ENCODE results near the gene NARF.
A peak's percentile ranks its signal among the peaks of the same experiment; 100 is the strongest.
"Not testable (repeated sequence)": the region's sequence is repeated elsewhere in the genome, so short reads cannot be mapped to it uniquely, and the experiment has no call there.

The NARF gene

GRCh38 chr17:82497483-82498405, 39.2 kb downstream of the NARF start:
- no peak for DNase-seq (ENCODE audit: low spot score)

DNA sequence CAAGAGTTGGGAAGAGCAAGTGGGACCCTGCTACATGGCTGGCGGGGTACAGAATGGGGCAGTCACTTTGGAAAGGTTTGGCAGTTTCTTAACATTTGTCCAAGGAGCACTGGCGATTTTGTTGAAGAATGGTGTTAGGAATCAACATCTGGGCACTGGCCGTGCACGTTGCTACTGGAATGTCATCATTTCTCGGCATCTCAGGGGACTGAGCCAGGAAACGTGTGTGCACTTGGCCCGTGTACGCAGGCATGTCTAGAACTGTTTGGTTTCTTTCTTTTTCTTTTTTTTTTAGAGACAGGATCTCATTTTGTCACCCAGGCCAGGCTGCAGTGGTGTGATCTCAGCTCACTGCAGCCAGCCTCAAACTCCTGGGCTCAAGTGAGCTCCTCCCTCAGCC, 43.7 kb downstream of the NARF start:
- no peak for DNase-seq (ENCODE audit: low spot score)

DNA sequence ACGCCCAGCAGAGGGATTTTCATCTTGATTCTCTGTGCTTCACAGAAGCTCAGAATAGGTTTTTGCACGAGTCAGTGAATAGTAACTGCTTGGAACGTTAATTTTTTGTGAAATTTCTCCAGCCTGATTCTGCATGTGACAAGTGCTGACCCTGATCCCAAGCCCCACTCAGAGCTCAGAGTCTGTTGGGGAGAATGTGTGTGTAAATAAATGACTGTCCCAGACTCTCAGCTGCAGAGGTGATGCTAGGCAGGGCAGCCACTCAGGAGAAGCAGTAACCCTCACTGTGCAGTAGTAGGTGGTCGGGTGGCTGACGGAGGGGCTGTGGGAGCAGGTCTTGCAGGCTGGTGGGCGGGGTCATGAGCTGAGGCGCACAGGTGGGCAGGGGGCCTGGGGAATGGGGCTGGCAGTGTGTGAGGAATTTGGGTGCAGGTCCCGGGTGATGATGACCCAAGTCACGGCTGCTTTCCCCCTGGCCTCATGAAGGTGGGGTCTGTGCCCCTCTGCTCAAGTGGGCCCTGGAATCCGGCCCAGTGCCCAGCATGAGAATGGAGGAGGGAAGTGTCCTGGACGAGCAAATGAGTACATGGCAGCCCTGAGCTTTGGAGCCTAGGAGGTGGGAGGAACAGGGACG, 44.7 kb downstream of the NARF start:
- DNase-seq (ENCODE audit: low spot score) = no peak

DNA sequence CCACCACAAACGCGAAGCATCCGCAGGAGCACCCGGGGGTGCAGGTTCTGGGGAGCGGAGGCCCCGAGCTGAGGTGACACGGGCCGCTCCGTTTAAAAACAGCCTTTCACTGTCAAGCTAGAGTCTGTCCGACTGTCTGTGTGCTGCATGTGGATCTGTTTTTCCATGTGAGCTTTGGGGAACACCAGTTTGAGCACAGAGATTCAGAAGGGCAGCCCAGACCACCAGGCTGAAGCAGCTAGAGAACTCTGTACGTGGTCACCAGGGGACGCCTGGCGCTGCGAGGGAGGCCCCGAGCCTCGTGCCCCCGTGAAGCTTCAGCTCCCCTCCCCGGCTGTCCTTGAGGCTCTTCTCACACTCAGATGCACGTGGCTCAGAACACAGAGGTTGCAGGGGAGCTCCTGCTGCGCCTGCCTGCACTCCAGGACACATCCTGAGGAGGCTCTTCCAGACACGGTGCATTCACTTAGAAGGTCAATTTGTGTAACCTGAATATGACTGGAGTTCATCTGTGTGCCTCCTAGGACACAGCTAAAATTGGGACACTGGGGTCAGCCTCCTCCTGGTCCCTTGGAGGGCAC, 45.3 kb downstream of the NARF start:
- no peak for DNase-seq (ENCODE audit: low spot score)

- DNase-seq (ENCODE audit: low spot score) = no peak
Observed at GRCh38 chr17:82505296-82505695, 46.8 kb downstream of the NARF start.

GRCh38 chr17:82506402-82506801, 47.9 kb downstream of the NARF start:
- DNase-seq (ENCODE audit: low spot score) = not testable (repeated sequence)

- no peak for DNase-seq (ENCODE audit: low spot score)
Observed at GRCh38 chr17:82507631-82508175, 49.2 kb downstream of the NARF start.

GRCh38 chr17:82511642-82512041, 53.1 kb downstream of the NARF start:
- DNase-seq (ENCODE audit: low spot score) = not testable (repeated sequence)

GRCh38 chr17:82513864-82514263, 55.3 kb downstream of the NARF start:
- not testable (repeated sequence) for DNase-seq (ENCODE audit: low spot score)

GRCh38 chr17:82517230-82517865, 58.8 kb downstream of the NARF start:
- no peak for DNase-seq (ENCODE audit: low spot score)

DNA sequence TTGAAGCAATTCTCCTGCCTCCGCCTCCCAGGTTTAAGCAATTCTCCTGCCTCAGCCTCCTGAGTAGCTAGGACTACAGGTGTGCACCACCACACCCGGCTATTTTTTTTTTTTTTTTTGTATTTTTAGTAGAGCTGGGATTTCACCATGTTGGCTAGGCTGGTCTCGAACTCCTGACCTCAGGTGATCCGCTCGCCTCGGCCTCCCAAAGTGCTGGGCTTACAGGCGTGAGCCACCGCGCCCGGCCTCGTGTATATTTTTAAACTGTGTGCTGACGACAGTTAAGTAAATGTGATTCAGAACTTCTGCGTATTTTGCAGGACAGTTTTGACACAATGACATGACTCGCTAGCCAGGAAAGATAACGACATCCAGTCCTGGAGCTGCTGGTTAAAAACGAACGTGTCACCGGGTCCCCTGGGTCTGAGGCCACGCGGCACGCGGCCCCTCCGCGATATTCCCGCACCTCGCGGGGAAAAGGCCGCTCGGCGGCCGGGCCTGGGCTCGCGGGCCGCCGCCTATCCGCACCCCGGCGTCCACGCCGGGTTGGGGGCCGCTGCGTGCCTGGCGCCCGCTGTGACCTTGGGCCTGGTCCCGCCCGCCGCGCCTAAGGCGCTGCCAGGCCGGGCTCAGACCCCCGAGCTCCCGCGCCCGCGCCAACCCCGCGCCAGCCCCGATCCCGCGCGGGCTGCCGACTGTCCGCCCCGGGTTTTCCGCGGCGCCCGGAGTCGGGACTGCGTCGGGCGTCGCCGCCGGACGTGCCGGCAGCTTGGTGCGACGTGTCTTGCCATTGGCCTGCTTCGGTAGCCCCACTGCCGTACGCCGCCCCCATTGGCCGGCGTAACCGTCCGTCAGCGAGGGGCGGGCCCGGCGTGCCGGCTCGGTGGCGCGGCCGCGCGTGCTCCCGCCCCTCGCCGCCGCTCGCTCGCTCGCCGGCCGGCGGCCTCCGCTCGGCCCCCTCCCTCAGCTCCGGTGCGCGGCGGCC, 60.6 kb downstream of the NARF start, which contains the start of gene FOXK2:
TSS of gene FOXK2 (plus strand) at position 907 of the 985 bp plus-strand sequence. CDS start 157 bp downstream, outside the sequence.
- DNase-seq (ENCODE audit: low spot score) = peak; percentile 99

DNA sequence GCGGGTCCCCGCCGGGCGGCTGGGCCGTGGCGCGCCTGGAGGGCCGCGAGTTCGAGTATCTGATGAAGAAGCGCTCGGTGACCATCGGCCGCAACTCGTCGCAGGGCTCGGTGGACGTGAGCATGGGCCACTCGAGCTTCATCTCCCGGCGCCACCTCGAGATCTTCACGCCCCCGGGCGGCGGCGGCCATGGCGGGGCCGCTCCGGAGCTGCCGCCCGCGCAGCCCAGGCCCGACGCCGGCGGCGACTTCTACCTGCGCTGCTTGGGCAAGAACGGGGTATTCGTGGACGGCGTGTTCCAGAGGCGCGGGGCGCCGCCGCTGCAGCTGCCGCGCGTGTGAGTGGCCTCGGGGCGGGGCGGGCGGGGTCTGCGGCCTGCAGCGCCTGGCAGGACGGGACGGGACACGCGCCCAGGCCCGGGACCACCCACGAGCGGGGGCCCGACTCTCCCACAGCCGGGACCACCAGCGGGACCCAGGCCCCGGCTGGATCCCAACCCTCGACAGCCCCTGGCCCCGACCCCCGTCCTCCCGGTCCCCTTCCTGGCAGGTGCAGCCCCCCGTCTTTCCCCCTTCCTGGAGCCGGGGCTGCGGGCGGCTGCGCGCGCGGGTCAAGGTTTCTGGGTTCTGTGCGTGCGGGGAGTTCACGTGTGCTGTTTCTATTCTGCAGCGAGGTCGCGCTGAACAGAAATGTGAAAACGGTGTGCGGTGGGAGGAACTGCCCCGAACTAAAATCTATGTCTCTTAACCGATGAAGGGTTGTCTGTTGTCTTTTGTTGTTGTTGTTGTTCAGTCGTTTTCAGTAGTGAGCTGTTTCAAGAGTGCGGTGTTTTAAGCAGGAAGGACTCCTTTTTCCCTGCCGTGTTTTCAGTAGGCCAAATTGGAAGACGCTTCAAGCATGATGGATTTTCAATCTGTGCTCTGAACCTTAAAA, 61.7 kb downstream of the NARF start:
- peak; percentile 38 for DNase-seq (ENCODE audit: low spot score)

DNA sequence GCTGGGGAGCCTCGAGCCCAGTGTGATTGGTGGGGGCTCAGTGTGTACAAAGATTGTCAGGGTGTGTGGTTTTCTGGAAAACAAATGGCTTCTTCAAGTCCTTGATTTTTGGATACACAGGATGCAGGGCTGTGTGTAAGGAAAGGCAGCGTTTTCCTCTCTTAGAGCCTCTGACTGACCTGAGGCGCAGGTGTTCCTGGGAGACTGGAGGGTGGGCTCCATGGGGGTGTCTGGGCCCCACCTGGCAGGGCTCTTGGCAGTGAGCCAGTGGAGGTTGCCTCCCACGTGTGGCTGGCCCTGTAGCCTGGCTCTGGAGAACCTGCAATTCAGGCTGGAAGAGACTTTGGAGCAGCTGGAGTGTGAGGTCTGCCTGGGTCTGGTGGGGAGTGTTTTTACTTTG, 66.0 kb downstream of the NARF start:
- no peak for DNase-seq (ENCODE audit: low spot score)

DNA sequence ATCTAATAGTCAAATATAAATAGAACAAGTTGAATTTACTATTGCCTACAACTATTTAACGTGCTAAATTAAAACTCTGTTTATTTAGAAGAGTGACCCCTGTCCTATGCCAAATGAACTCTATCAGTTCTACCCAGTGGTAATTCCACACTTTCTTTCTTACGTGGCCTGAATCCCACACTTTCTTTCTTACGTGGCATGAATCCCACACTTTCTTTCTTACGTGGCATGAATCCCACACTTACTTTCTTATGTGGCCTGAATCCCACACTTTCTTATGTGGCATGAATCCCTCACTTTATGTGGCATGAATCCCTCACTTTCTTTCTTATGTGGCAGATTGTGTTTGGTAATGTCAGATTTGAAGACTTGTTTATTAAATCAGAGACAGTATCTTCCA, 67.2 kb downstream of the NARF start:
- DNase-seq (ENCODE audit: low spot score) = no peak

DNA sequence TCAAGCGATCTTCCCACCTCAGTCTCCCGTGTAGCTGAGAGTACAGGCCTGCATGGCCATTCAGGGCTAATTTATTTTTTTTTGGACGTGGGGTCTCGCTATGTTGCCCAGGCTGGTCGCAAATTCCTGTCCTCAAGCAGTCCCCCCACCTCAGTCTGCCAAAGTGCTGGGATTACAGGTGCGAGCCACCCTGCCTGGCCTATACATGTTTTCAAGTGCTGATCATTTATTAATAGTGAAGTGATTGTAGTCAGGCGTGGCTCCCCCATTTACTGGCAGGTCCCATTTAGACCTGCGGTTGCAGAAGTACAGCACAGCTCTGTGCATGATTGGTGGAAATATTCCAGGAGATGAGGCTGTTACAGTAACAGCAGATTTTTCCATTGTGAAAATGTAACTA, 69.4 kb downstream of the NARF start:
- no peak for DNase-seq (ENCODE audit: low spot score)

- DNase-seq (ENCODE audit: low spot score) = peak; percentile 69
Observed at GRCh38 chr17:82528484-82529265, 70.1 kb downstream of the NARF start.

DNA sequence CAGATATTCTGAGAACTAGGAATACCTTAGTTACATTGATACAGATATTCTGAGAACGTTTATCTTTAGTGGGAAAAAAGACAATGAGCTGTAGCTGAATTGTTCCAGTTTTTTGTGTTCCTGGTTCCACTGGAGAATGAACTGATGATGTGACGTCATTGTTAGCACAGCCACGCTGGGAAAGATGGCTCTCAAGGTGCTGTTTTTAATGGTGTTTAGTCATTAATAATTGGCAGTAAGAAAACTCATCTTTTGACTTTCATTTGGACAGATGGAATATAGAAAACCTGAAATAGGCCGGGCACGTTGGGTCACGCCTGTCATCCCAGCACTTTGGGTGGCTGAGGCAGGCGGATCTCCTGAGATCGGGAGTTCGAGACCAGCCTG, 71.4 kb downstream of the NARF start:
- DNase-seq (ENCODE audit: low spot score) = no peak

DNA sequence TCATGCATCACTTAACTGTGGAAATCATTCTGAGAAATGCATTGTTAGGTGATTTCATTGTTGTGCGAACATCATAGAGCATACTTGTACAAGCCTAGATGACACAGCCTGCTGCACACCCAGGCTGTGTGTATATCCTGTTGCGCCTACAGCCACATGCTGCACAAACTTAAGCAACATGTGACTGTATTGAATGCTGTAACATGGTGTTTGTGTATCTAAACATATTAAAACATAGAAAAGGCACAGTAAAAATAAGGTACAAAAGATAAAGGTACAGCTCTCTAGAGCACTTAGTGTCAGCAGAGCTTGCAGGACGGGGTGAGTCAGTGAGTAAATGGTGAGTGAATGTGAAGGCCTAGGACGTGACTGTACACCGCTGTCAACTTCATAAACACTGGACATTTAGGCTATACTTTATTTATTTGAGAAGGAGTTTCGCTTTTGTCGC, 72.9 kb downstream of the NARF start:
- peak; percentile 50 for DNase-seq (ENCODE audit: low spot score)

- DNase-seq (ENCODE audit: low spot score) = no peak
Observed at GRCh38 chr17:82534401-82534812, 75.9 kb downstream of the NARF start.

Data from hepatic stellate cell (primary cell).